Measurements from ENCODE around the gene CNNM2.

Gene CNNM2

GRCh38 chr10:103077020-103077419 is 158.9 kb downstream of the CNNM2 start:
- no peak for DNase-seq (ENCODE audit: low read depth)

- no peak for DNase-seq (ENCODE audit: low read depth)
Observed at GRCh38 chr10:103077491-103078308, 159.6 kb downstream of the CNNM2 start.

- no peak for DNase-seq (ENCODE audit: low read depth)
Observed at GRCh38 chr10:103078309-103078615, 160.2 kb downstream of the CNNM2 start.

- no peak for DNase-seq (ENCODE audit: low read depth)
Observed at GRCh38 chr10:103078676-103079075, 160.6 kb downstream of the CNNM2 start.

GRCh38 chr10:103079100-103079499 is 161.0 kb downstream of the CNNM2 start:
- no peak for DNase-seq (ENCODE audit: low read depth)

- DNase-seq (ENCODE audit: low read depth) = no peak
Observed at GRCh38 chr10:103079946-103080345, 161.9 kb downstream of the CNNM2 start.

GRCh38 chr10:103080891-103081581 is 162.9 kb downstream of the CNNM2 start:
- no peak for DNase-seq (ENCODE audit: low read depth)

- DNase-seq (ENCODE audit: low read depth) = no peak
Observed at GRCh38 chr10:103082683-103083082, 164.6 kb downstream of the CNNM2 start.

GRCh38 chr10:103083266-103083976 is 165.3 kb downstream of the CNNM2 start:
- DNase-seq (ENCODE audit: low read depth) = no peak

GRCh38 chr10:103083977-103084320 is 165.9 kb downstream of the CNNM2 start:
- DNase-seq (ENCODE audit: low read depth) = no peak

- DNase-seq (ENCODE audit: low read depth) = no peak
Observed at GRCh38 chr10:103086261-103086660, 168.2 kb downstream of the CNNM2 start.

GRCh38 chr10:103086799-103087198 is 168.7 kb downstream of the CNNM2 start:
- no peak for DNase-seq (ENCODE audit: low read depth)

GRCh38 chr10:103089493-103089892 is 171.4 kb downstream of the CNNM2 start:
- DNase-seq (ENCODE audit: low read depth) = no peak

GRCh38 chr10:103090911-103091310 is 172.8 kb downstream of the CNNM2 start:
- DNase-seq (ENCODE audit: low read depth) = no peak

GRCh38 chr10:103095005-103095404 is 176.9 kb downstream of the CNNM2 start:
- no peak for DNase-seq (ENCODE audit: low read depth)

GRCh38 chr10:103096130-103096529 is 178.0 kb downstream of the CNNM2 start:
- DNase-seq (ENCODE audit: low read depth) = no peak

- no peak for DNase-seq (ENCODE audit: low read depth)
Observed at GRCh38 chr10:103098240-103098639, 180.1 kb downstream of the CNNM2 start.

GRCh38 chr10:103100620-103101019 is 182.5 kb downstream of the CNNM2 start:
- no peak for DNase-seq (ENCODE audit: low read depth)

- no peak for DNase-seq (ENCODE audit: low read depth)
Observed at GRCh38 chr10:103102195-103102594, 184.1 kb downstream of the CNNM2 start.

GRCh38 chr10:103103989-103104388 is 185.9 kb downstream of the CNNM2 start:
- no peak for DNase-seq (ENCODE audit: low read depth)

GRCh38 chr10:103104721-103105120 is 186.6 kb downstream of the CNNM2 start:
- DNase-seq (ENCODE audit: low read depth) = no peak

GRCh38 chr10:103105462-103105861 is 187.4 kb downstream of the CNNM2 start:
- DNase-seq (ENCODE audit: low read depth) = no peak

- DNase-seq (ENCODE audit: low read depth) = no peak
Observed at GRCh38 chr10:103106539-103106938, 188.4 kb downstream of the CNNM2 start.
